Endothelial cell of hepatic sinusoid (primary cell): ENCODE results near the gene AIRE.

Source experiments
- in situ Hi-C: cut with HindIII; loops from 2 replicates; pipeline ENCODE4 v1.10.0; 2017; ENCODE audit warnings: low sequenced_read_pairs

Gene AIRE

GRCh38 chr21:44322621-44323325, 37.1 kb downstream of the AIRE start:
- in situ Hi-C loops: no loop called here

- in situ Hi-C loops: no loop called here
Measured at GRCh38 chr21:44323591-44323990, 37.9 kb downstream of the AIRE start.

- in situ Hi-C loops: no loop called here
Measured at GRCh38 chr21:44324106-44324853, 38.6 kb downstream of the AIRE start.

- in situ Hi-C loops: no loop called here
Measured at GRCh38 chr21:44324854-44325107, 39.1 kb downstream of the AIRE start.

- in situ Hi-C loops: no loop called here
Measured at GRCh38 chr21:44325386-44326271, 40.0 kb downstream of the AIRE start.

- in situ Hi-C loops: no loop called here
Measured at GRCh38 chr21:44326272-44326647, 40.6 kb downstream of the AIRE start.

DNA sequence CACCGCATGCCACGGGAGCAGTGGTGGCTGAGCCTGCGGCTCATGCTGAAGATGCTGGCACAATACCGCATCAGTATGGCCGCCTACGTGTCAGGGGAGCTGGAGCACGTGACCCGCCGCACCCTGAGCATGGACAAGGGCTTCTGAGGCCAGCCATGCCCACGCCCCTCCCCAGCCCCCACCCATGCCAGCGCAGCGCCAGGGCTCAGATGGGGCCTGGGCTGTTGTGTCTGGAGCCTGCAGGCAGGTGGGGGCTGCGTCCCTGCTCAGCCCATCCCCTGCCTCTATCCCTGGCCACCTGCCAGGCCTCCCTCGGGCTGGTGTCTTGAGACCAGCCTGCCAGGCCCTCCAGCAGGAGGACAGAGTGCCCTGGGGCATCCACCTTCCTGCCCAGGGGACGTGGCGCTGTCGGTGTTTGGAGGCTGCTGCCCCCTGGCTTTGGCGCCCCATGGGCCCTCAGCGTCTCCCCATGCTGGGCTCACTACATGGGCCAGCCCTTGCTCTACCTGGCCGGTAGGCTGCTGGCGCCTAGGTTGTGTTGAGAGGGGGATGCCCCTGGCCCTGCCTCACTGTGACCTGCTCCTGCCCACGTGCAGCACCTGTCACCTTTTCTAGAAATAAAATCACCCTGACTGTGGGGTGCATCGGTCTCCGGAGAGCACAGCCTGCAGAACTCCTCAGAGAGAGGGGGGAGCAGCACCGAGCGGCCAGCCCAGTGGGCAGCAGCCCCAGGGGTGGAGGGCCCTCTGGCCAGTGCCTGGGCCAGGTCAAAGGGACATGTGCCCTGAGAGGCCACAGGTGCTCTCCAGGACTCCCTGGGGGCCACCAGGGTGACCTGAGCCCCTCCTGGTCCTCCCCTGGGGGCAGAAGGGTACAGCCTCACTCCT, 41.3 kb downstream of the AIRE start:
- in situ Hi-C loops: no loop called here

DNA sequence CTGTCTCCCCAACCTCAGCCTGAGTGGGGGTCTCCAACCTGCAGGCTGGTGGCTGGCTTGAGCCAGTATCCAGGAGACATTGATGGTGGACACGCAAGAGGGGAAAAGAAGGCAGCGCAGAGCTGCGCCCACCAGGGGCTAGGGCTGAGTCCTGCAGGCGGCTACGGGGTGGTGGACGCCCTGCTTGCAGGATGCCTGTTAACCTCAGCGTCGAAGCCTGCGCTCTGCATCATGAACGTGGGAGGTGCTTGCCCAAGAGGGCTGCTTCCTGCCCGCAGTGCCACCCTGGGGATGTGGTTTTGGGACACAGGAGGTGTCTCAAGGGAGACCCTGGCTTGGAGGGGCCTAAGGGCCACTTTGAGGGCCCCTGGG, 41.9 kb downstream of the AIRE start:
- in situ Hi-C loops: no loop called here

DNA sequence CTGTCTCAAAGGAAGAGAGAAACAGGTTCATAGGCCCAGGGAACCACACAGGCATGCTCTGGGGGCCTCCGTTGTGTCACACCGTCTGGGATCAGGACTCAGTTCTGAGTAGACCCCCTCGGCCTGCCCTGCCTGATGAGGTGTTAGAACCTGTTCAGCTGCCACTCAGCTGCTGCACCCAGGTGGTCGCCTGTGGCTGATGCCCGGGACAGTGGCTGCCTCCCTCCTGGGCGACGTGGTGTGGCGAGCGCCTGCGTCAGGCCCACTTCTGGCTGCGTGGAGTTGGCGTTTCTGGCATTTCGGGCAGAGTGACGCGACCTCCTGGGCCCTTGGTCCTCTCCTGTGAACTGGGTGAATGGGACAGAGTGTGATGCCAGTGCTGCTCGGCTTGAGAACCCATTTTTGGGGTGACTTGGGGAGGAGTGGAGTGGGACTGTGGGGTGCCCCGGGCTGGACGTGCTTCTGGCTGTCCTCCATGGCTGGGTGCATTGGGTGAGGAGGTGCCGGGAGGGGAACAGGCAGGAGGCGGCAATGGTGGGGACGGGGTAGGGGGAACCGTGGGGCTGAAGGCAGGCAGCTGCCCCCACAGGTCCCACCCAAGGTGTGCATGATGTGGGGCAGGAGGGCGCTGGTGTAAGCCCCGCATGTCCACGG, 42.7 kb downstream of the AIRE start:
- in situ Hi-C loops: no loop called here

GRCh38 chr21:44329086-44329889, 43.6 kb downstream of the AIRE start:
- in situ Hi-C loops: no loop called here

DNA sequence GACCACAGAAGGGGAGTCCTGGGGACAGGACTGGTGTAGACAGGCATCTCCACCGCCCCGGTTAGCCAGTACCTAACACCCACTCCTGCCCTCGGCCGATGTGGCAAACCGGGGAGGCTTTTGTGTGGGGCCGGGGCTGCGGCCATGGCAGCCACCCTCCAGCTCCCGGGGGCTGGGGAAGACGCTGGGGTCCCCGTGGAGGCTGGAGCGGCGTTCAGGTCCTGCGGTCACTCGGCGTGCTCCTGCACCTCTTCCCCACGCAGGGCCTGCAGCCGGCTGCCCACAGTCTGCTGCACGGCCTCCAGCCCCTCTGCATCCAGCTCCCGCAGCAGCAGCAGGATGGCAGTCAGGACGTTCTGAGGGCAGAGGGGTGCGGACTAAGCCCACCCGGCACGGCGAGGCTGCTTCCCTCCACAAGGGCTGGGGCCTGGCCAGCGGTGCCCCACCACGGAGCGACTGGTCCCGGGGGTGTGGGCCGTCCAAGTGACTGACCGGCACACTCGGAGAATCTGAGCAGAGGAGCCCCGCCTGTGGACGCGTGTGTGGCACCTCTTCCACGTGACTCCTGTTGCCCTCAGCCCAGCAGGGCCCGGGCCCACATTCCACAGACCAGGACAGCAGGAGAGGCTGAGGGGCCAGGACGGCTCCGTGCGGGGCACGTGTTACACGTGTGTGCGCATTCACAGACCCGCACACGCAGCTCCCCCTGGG, 44.5 kb downstream of the AIRE start:
- in situ Hi-C loops: no loop called here

DNA sequence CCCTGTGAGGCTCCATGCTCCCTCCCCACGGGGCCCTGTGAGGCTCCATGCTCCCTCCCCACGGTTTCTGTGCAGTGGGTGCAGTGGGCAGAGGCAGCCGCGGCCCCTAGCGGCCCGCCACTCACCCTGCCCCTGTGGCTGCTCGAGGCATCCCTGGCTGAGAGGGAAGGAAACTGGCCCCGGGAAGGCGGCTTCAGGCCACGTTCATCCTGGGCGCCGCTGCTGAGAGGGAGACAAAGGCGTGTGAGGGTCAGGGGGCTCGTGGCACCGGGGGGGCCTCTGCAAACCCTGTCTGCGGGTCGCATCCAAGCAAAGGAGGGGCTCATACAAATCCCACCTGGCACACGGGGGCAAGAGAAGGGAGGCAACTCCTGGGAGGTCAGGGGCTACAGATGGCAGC, 45.0 kb downstream of the AIRE start:
- in situ Hi-C loops: no loop called here

GRCh38 chr21:44331209-44331608, 45.5 kb downstream of the AIRE start:
- in situ Hi-C loops: no loop called here

DNA sequence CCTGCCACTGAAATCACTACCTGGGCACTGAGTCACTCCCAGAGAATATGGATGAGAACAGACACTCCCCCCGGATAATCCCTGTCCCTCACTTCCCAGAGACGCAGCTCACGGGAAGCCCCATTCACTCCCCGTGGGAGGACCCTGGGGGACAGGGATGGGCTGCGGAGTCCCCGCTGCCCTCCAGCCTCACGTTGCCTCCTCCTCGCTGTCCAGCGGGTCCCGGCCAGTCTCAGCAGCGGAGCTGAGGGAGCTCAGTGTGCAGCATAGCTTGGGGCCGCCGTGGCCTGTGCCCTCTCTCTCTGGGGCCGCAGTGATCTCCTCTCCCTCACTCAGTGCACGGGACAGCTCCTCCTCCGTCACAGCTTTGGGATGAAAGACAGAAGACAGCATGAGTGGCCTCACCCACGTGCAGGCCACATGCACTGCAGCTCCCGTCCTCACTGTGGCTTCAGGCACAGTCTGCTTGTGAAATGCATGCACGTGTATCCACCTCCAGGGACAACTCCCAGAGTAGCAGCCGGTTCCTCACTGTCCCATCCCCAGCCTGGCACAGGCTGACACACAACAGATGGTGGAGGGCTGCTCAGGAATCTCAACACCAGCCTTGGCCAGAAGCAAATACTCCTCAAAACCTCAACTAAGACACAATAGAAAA, 46.1 kb downstream of the AIRE start:
- in situ Hi-C loops: no loop called here

- in situ Hi-C loops: no loop called here
Measured at GRCh38 chr21:44332383-44332782, 46.7 kb downstream of the AIRE start.

DNA sequence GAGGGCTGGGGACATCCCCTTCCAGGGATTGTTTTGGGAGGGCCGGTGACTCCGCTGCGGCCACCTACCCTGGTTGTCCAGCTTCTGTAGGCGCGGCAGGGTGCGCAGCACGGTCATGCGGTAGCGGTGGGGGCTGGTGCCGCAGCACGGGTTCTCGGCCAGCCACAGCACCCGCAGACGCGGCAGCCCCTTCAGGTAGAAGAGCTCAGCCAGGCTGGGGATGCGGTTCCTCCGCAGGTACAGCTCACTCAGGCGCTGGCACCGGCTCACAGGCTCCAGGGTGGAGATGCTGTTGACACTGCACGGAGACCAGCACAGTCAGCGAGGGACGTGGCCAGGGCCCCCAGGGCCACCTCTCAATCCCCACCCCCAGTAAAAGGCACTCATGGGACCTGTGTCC, 47.3 kb downstream of the AIRE start:
- in situ Hi-C loops: no loop called here

- in situ Hi-C loops: no loop called here
Measured at GRCh38 chr21:44333509-44334328, 48.0 kb downstream of the AIRE start.
